ENCODE data around the gene KIRREL3. TPM values are rescaled to one million over a fixed set of nuclear protein-coding genes. Genes with fewer than 3 reads are reported as not detected.

KIRREL3 gene
- total RNA-seq, 2 experiments from 2014 or later = not detected

DNA sequence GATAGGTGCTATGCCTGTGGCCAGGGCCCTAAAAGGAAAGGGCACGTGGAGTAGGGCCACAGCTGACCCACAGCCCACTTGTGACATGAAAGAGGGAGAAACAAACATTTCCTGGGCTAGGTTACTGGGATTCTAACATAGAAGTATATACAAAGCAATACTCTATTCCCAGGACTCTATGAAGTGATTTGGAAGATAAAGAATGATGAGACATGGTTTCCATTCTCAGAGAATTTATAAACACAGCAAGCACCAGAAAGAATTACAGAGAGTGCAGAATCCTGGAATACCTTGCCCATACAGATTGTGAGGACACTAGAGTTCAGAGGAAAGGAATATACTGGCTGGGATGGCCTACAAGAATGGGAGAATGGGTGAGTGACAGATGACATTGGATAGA lies 86.4 kb downstream of the KIRREL3 start:
- Mint-ChIP-seq H3K27ac (no peak overlapping the region), H3K4me3 (no peak overlapping the region), H3K27me3 (no peaks in the 10 kb centered on the region), H3K36me3 (ENCODE audit: low read depth) (no peaks in the 10 kb centered on the region), H3K9me3 (no peaks in the 10 kb centered on the region), H3K4me1 (no peaks in the 10 kb centered on the region)
- ChIA-PET POLR2A (no interaction called here), CTCF (no interaction called here)
- DNase-seq = no peak

- Mint-ChIP-seq H3K36me3 (ENCODE audit: low read depth) (no peaks in the 10 kb centered on the region), H3K4me1 (no peaks in the 10 kb centered on the region), H3K27ac (no peak overlapping the region), H3K9me3 (no peaks in the 10 kb centered on the region), H3K27me3 (no peaks in the 10 kb centered on the region), H3K4me3 (no peak overlapping the region)
- ChIA-PET POLR2A (no interaction called here), CTCF (no interaction called here)
- no peak for DNase-seq
Observed at GRCh38 chr11:126904520-126904919, 96.0 kb downstream of the KIRREL3 start.

- no peak for DNase-seq
- CTCF ChIA-PET = no interaction called here
- H3K9me3 Mint-ChIP-seq = peaks cover 2% of the 10 kb centered on the region
- H3K36me3 Mint-ChIP-seq (ENCODE audit: low read depth) = no peaks in the 10 kb centered on the region
- no peaks in the 10 kb centered on the region for H3K4me1 Mint-ChIP-seq
- H3K27ac Mint-ChIP-seq = no peak overlapping the region
- H3K27me3 Mint-ChIP-seq = no peaks in the 10 kb centered on the region
- POLR2A ChIA-PET = no interaction called here
- no peak overlapping the region for H3K4me3 Mint-ChIP-seq
Observed at GRCh38 chr11:126901783-126902182, 98.8 kb downstream of the KIRREL3 start.

DNA sequence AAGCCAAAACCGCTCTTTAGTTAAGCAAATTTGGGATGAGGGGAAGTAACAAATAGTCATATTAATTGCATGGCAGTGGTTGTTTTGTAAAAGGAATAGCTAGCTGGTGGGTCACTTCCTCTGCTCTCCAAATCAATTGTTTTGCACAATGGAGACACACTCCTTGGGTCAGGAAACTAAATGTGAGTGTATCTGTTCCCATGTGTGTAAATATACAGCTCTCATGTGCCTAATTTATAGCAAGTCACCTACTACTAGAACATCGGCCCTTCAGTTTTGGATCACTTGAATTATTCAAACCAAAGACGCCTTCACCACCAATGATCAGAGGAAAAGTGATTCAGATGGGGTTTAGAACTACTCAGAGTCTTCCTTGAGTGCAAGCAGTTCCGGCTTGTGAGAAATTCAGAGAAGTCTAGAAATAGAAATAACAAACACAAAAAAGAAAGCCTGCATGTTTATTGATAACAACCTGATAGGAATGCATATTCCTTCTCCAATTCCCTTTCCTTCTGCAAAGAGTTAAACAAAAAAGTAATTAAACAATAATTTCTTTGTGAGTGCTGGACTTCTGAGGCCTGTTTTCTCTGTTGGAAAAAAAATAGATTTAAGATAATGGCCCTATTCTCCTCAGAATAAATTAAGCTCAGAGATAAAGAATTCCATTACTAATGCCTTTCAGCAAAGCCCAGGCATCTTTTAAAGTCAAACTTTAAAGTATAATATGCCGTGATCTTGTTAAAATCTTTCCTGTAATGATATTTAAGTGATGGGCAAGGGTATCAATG lies 100.4 kb downstream of the KIRREL3 start:
- ChIA-PET CTCF (no interaction called here), POLR2A (no interaction called here)
- Mint-ChIP-seq H3K27me3 (no peaks in the 10 kb centered on the region), H3K27ac (no peak overlapping the region), H3K36me3 (ENCODE audit: low read depth) (no peaks in the 10 kb centered on the region), H3K4me3 (no peak overlapping the region), H3K4me1 (no peaks in the 10 kb centered on the region), H3K9me3 (peaks cover 6% of the 10 kb centered on the region)
- DNase-seq = no peak

GRCh38 chr11:126898802-126899201 lies 101.8 kb downstream of the KIRREL3 start:
- POLR2A ChIA-PET = no interaction called here
- peaks cover 8% of the 10 kb centered on the region for H3K9me3 Mint-ChIP-seq
- H3K4me1 Mint-ChIP-seq = no peaks in the 10 kb centered on the region

GRCh38 chr11:126897430-126897829 lies 103.1 kb downstream of the KIRREL3 start:
- CTCF ChIA-PET = no interaction called here
- H3K4me1 Mint-ChIP-seq = peaks cover 2% of the 10 kb centered on the region

More at GRCh38 chr11:126898802-126899201, 101.8 kb downstream of the KIRREL3 start:
- no peak overlapping the region for H3K27ac Mint-ChIP-seq
- CTCF ChIA-PET = no interaction called here
- DNase-seq = no peak
- no peaks in the 10 kb centered on the region for H3K36me3 Mint-ChIP-seq (ENCODE audit: low read depth)
- H3K27me3 Mint-ChIP-seq = no peaks in the 10 kb centered on the region
- H3K4me3 Mint-ChIP-seq = no peak overlapping the region

DNA sequence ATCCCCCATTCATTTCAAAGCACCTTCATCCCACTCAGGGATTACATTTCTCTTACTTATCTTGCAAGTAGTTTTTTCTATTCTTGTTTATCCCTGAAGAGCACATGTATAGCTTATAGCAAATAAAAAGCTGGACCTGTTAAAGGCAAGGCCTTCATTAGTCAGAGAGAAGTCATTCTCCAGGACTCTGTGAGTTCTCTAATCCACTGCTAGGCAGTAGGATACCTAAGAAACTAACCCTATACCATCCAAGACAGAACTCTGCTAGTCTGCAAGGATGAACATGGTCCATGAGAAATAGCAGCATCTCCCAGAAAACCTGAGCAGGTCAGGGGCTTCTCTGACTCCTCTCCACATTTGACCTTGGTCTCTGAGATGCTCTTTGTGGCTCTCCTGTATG lies 104.5 kb downstream of the KIRREL3 start:
- Mint-ChIP-seq H3K9me3 (peaks cover 10% of the 10 kb centered on the region), H3K4me1 (peaks cover 2% of the 10 kb centered on the region), H3K27ac (no peak overlapping the region), H3K36me3 (ENCODE audit: low read depth) (no peaks in the 10 kb centered on the region), H3K27me3 (peaks cover 2% of the 10 kb centered on the region), H3K4me3 (no peak overlapping the region)
- DNase-seq = no peak
- ChIA-PET POLR2A (no interaction called here), CTCF (interaction anchor here (0.6 kb wide), 1 partner anchor 551 kb away, joined by 3 read pairs; no protein-coding TSS in a partner anchor)

More at GRCh38 chr11:126897430-126897829, 103.1 kb downstream of the KIRREL3 start:
- Mint-ChIP-seq H3K27me3 (peaks cover 2% of the 10 kb centered on the region), H3K27ac (no peak overlapping the region), H3K9me3 (peaks cover 10% of the 10 kb centered on the region), H3K36me3 (ENCODE audit: low read depth) (no peaks in the 10 kb centered on the region), H3K4me3 (no peak overlapping the region)
- DNase-seq = no peak
- POLR2A ChIA-PET = no interaction called here

- Mint-ChIP-seq H3K36me3 (ENCODE audit: low read depth) (no peaks in the 10 kb centered on the region), H3K27me3 (peaks cover 2% of the 10 kb centered on the region), H3K9me3 (peaks cover 10% of the 10 kb centered on the region), H3K4me3 (no peak overlapping the region), H3K4me1 (peaks cover 2% of the 10 kb centered on the region), H3K27ac (no peak overlapping the region)
- CTCF ChIA-PET = no interaction called here
- DNase-seq = no peak
- POLR2A ChIA-PET = no interaction called here
Observed at GRCh38 chr11:126893796-126894195, 106.8 kb downstream of the KIRREL3 start.

DNA sequence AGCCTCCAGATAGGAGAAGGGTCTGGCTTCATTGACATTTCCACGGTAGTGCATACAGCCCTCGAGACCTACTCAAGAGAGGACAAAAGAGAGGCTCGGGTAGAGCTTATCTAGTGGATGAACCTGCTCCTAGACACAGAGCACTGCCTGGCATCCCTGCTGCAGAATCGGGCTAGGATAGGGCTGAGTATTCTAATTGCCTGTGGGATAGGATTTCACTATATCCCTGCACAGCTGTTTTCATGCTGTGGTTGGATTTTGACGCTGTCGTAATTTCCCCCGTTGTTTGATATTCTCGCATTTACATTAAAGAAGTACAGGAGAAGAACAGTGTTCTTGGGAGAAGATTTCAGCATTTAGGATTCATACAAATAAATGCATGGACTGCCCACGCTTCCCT lies 107.8 kb downstream of the KIRREL3 start:
- Mint-ChIP-seq H3K27me3 (peaks cover 2% of the 10 kb centered on the region), H3K9me3 (peaks cover 10% of the 10 kb centered on the region), H3K4me3 (no peak overlapping the region), H3K4me1 (peaks cover 2% of the 10 kb centered on the region), H3K27ac (no peak overlapping the region), H3K36me3 (ENCODE audit: low read depth) (no peaks in the 10 kb centered on the region)
- POLR2A ChIA-PET = no interaction called here
- CTCF ChIA-PET = no interaction called here
- no peak for DNase-seq

DNA sequence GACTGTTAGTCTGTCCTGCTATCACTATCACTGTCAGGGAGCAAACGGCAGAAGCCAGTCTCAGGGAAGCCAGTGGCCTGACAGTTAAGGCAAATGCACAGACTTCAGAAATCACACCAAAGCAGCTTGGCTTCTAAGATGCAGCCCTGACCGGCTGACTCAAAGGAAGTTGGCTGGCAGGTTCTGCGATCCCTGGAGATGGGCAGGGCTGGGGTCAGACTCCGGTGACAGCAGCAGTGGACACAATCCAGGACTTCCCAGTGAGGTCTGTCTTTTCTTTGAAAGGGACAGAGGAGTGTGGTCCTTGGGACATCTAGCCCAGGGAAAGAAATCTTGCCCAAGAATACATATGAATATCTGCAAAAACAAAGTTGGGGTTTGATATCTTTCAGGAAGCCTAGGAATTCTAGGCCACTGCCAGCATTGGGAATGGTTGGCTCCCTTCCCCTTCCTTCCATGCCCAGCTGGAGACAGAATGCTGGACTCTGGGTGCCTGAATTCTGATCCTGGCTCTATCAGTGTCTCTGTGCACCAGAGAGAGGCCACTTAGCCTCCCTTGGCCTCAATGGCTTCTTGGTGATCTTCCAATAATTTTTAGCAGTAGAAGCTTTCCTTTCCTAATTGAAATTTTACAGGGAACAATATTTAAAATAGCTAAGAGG lies 108.9 kb downstream of the KIRREL3 start:
- peaks cover 2% of the 10 kb centered on the region for H3K27me3 Mint-ChIP-seq
- no peak for DNase-seq
- H3K4me1 Mint-ChIP-seq = peaks cover 2% of the 10 kb centered on the region
- CTCF ChIA-PET = no interaction called here
- peaks cover 8% of the 10 kb centered on the region for H3K9me3 Mint-ChIP-seq
- POLR2A ChIA-PET = no interaction called here
- H3K36me3 Mint-ChIP-seq (ENCODE audit: low read depth) = no peaks in the 10 kb centered on the region
- H3K27ac Mint-ChIP-seq = no peak overlapping the region
- no peak overlapping the region for H3K4me3 Mint-ChIP-seq

GRCh38 chr11:126890561-126890960 lies 110.0 kb downstream of the KIRREL3 start:
- Mint-ChIP-seq H3K4me3 (no peak overlapping the region), H3K27ac (no peak overlapping the region), H3K4me1 (peaks cover 2% of the 10 kb centered on the region), H3K27me3 (peaks cover 2% of the 10 kb centered on the region), H3K9me3 (peaks cover 4% of the 10 kb centered on the region), H3K36me3 (ENCODE audit: low read depth) (no peaks in the 10 kb centered on the region)
- no peak for DNase-seq
- ChIA-PET POLR2A (no interaction called here), CTCF (interaction anchor here (0.5 kb wide), 1 partner anchor 801 kb away, joined by 6 read pairs; no protein-coding TSS in a partner anchor)

DNA sequence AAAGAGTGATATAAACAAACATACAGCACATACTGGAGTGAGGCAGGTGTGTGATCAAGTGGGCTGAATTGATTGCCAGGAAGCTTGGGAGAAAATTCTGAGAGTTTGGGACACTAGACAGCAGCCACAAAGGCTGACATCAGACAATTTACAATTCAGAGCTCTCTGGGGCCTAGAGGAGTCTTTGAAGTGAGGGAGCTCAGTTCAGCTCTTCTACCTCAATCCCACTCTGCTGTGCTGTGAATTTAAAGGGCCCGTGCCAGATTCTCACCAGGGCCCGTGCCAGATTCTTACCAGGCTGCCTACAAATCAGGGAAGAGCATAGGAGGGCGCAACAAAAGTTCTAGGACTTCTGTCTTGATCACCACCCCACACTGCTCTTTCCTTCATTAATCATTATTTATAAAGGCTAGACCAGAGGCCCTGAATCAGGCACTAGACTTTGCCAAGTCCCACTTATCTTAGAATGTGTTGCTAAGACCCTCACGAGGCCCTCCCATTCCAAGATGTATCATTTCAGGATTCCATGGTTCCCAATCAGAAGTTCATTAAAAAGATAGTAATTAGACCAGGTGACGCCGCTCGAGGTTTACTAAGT lies 112.4 kb downstream of the KIRREL3 start:
- CTCF ChIA-PET = no interaction called here
- DNase-seq = no peak
- Mint-ChIP-seq H3K9me3 (no peaks in the 10 kb centered on the region), H3K4me1 (no peaks in the 10 kb centered on the region), H3K4me3 (no peak overlapping the region), H3K27me3 (no peaks in the 10 kb centered on the region), H3K36me3 (ENCODE audit: low read depth) (no peaks in the 10 kb centered on the region), H3K27ac (no peak overlapping the region)
- POLR2A ChIA-PET = no interaction called here

DNA sequence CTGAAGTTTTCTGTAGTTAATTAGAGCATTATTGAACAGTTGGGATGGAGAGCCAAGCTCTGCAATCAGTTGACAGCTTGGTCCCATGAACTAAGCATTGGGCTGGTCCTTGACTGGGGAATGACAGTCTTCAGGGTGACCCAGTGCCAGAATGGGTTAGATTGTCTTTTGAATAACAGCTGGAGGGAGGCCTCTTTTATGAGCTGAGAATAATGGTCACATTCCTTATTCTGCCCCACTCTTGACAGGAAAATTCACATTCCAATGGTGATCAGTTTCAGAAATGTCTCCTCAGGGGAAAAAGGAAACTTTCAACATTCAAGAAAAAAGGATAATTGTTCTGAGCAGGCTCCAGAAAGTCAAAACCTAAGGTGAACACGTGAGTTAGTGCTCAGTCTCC lies 113.9 kb downstream of the KIRREL3 start:
- Mint-ChIP-seq H3K36me3 (ENCODE audit: low read depth) (no peaks in the 10 kb centered on the region), H3K27me3 (no peaks in the 10 kb centered on the region), H3K9me3 (no peaks in the 10 kb centered on the region), H3K4me3 (no peak overlapping the region), H3K27ac (no peak overlapping the region), H3K4me1 (no peaks in the 10 kb centered on the region)
- POLR2A ChIA-PET = no interaction called here
- DNase-seq = no peak
- CTCF ChIA-PET = no interaction called here

Measured in activated CD4-positive, alpha-beta T cell treated with anti-CD3 and anti-CD28 coated beads, Interleukin-2, amount 10 ng/mL, durations not matched to agents 7 days and 5 days (primary cell).